OCI-LY1 (cell line): ENCODE measurements around the gene MYO1D.

Experiments used
- EZH2 ChIP-seq: fragments of 200-600 bp; sonication (generic), shearing (Covaris generic); IDR thresholded peaks from 2 replicates; pipeline ENCODE4 v1.8.0; 2017; ENCODE audit warnings: borderline replicate concordance, mixed run types, mild to moderate bottlenecking, antibody characterized with exemption, low read length, moderate library complexity, mixed read lengths
- TF ChIP-seq, protein P1 (sequence below): fragments of 200-600 bp; sonication (generic), shearing (Covaris generic); IDR thresholded peaks from 2 replicates; pipeline ENCODE4 v1.5.1; 2017; ENCODE audit warnings: mild to moderate bottlenecking, antibody characterized with exemption, low read length, moderate library complexity, mixed read lengths

DNA sequence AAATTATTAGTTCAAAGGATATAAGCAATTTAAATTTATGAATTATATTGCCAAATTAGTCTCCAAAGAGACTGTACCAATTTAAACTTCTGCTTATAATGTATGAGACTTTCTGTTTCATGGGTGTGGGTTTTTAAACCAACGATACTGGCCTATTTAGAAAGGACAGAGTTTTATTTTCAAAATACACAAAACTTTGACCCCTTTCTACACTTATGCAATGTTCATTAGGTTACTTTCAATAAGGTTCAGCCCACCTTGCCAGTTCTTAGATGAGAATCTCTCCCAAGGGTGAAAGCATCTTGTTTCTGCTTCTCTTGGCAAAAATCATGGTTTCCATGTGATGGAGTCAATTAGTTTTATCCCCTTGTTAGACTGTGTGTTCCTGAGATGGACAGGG is 84.7 kb downstream of the MYO1D start:
- TF ChIP-seq, protein P1, sequence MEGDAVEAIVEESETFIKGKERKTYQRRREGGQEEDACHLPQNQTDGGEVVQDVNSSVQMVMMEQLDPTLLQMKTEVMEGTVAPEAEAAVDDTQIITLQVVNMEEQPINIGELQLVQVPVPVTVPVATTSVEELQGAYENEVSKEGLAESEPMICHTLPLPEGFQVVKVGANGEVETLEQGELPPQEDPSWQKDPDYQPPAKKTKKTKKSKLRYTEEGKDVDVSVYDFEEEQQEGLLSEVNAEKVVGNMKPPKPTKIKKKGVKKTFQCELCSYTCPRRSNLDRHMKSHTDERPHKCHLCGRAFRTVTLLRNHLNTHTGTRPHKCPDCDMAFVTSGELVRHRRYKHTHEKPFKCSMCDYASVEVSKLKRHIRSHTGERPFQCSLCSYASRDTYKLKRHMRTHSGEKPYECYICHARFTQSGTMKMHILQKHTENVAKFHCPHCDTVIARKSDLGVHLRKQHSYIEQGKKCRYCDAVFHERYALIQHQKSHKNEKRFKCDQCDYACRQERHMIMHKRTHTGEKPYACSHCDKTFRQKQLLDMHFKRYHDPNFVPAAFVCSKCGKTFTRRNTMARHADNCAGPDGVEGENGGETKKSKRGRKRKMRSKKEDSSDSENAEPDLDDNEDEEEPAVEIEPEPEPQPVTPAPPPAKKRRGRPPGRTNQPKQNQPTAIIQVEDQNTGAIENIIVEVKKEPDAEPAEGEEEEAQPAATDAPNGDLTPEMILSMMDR: no peak
- no peak for TF ChIP-seq EZH2
